GM19467 (cell line): ENCODE measurements around the gene PI4KA.
"Not testable (repeated sequence)": the region's sequence is repeated elsewhere in the genome, so short reads cannot be mapped to it uniquely, and the experiment has no call there.

ENCODE experiments used
- ATAC-seq: cut with Tn5 transposase; IDR thresholded peaks from one replicate; pipeline ENCODE4 v1.9.1; 2021; ENCODE audit warnings: mild to moderate bottlenecking, moderate library complexity; ENCODE audit not compliant: unreplicated experiment

The PI4KA gene

DNA sequence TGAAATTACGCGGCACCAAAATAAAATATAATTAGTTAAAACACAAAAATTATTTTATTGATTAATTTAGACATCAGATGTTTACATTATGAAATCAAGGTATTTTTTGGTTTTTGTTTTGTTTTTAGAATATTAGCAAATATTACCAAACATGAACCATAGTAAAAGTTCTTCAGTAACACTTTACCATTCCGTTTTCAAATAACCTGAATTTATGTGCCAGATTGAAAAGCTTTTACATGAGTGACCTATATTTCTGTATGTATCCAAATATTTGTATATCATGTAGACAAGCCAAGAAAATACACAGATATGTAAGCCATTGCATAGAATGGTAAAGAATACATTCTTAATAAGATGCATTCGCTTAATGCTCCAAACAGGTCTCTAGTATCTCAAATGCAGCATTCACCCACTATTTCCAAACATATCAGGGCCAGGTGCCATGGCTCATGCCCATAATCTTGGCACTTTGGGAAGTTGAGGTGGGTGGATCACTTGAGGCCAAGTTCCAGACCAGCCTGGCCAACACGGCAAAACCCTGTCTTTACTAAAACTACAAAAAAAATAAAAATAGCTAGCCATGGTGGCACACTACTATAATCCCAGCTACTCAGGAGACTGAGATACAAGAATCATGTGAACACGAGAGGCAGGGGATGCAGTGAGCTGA, 187.1 kb downstream of the PI4KA start:
- ATAC-seq, result no peak

DNA sequence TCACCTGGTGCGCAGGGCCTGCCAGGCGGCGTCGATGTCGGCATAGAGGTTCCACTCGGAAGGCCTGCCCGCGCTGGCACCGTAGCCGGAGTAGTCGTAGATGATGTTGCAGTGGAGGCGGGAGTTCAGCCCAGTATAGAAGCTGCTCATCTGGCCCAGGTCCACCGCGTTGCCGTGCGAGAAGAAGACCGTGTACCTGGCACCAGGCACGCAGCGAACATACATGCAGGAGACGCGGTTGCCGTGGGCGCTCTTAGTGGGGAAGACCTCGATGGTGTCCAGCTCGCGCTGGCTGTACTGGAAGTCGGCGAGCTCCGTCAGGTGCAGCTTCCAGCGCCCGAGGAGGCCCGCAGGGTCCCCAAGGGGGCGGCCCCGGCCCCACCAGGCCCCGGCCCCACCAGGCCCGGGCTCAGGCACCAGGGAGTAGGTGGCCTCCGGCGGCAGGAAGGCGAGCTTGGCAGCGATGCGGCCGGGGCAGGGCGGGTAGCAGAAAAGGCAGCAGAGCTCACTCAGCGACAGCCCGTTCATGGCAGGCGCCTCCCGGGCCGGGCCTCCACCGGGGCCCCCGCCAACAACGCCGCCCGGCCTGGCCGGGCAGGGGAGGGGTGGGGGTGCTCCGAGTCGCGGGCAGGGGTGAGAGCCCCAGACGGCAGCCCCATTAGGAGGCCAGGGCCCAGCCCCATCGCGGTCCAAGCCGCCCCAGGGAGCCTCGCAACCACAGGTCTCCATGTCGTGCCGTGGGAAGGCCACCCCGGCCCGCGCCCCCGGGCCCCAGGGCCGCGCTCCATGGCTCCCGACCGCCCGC, 188.0 kb downstream of the PI4KA start:
- ATAC-seq, result not testable (repeated sequence)

DNA sequence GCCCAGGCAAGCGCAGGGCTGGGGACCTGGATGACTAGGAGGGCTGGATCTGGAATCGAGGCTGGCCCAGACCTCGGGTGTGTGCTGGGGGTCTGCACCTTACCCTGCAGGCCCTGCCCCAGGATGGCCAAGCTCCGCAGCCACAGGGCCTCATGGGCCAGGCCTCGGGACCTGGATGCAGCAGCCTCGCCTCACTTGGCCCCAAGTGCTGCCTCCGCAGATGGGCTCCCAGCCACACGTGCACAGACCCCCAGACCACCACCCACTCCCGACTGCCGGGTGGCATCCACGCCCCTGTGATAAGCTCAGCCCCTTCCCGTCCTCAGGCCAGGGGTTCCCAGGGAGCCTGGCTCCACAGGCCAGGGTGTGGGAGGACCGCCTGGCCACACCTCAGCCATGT, 188.7 kb downstream of the PI4KA start:
- ATAC-seq, result not testable (repeated sequence)

- not testable (repeated sequence) for ATAC-seq
These were observed 189.1 kb downstream of the PI4KA start for GRCh38 chr22:20669471-20669870.

DNA sequence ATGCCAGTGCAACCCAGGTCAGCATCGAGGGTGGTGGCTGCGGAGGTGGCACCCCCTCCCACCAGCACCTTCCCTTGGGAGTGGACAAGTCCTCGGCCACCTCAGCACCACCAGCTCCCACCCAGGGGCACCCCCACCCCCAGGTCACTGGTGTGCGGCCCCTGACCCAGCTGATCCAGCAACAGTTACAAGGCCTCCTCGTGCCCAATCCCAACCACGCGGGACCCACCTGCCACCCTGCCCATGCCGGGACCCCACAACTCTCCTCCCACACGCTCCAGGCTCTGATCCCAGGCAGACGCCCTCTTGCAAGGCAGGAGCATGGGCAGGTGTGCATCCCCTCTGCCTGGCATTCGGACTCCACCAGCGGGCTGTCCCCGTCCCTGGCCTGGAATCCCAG, 189.8 kb downstream of the PI4KA start:
- not testable (repeated sequence) for ATAC-seq

DNA sequence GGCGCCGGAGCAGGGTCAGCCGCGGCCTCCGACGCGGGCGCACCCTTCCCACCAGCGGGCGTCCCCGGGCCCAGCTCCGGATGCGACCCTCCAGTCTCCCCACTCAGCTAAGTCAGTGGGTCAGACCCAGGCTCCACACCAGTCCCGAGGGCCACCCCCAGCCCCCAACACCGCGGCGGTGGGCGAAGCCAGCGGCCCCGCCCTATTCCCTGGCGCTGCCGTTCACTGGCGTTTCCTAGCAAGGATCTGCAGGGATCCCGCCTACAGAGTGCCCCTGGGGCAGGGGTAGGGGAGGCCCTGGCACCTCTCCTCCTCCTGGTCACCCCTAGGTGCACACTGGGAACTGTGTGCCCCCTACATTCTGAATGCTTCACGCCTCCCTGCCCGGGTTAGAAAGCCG, 190.4 kb downstream of the PI4KA start:
- ATAC-seq, result not testable (repeated sequence)

DNA sequence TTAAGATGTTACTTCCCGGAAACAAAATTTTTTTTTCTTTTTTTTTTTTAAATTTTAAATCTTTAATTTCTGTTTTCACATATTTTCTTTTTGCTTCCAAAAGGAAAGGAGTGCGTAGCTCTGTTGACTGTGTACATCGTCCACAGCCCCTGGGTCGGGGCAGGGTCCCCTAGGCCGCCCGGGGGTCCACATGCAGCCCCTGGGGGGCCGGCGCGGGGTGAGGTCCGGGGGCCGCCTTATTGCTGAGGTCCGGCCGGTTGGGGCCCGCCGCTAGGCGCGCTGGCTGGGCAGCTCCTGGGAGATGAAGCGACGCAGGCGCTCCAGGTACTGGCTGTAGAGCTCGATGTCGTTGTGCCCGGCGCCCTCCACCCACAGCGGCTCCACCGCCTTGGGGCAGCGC, 191.1 kb downstream of the PI4KA start:
- ATAC-seq, result not testable (repeated sequence)

GRCh38 chr22:20666560-20666959, 192.1 kb downstream of the PI4KA start:
- no peak for ATAC-seq

GRCh38 chr22:20664594-20664959, 194.0 kb downstream of the PI4KA start:
- no peak for ATAC-seq

DNA sequence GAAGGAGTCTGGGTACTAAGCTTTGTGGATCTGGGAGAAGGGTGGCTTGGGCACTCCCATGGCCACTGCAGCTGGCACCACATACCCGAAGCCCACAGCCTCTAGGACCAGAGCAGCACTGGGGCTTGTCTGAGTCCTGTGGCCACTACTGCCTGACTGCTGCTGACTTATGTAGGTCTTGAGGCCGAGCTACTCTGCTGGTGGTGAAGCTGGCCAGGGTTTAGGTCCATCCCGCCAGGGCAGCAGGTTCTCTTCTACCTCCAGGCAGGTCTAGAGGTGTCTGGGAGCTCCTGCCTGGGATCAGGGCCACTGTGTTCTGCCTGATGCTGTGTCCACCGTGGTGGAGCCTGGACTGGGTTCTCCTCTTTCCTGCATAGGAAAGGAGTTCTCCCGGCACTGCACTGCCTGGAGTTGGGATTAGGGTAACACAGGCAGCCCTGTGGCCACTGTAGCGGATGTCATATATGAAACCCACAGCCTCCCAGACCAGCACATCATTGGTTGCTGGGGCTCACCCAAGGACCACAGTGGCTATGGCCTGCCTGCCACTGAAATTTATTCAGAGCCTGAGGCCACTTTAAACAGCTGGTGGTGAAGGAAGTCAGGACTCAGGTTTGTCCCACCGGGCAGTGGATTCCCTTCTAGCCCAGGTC, 194.5 kb downstream of the PI4KA start:
- ATAC-seq, result no peak

DNA sequence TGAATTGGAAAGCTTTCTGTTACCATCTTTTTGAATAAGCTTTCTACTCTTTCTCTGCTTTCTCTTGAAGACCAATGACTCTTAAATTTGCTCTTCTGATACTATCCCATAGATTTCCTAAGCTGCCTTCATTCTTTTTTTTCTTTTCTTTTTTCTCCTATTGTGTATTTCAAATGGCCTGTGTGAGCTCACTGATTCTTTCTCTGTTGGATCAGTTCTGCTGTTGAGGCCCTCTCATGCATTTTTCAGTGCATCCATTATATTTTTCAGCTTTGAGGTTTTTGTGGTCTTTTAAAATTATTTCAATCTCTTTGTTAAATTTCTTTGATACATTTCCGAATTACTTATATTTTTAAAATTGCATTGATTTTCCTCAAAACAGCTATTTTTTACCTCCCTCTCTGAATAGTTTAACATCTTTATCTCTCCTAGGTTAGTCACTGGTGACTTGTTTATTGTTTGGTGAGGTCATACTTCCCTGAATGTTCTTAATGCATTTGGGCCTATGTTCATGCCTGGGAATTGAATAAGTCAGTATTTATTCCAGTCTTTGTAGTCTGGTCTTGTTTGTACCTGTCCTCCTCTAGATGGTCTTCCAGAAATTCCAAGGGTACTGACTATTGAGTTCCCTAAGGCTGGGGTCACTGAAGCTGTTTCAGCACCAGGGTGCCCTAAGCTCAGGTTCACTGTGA, 195.3 kb downstream of the PI4KA start:
- no peak for ATAC-seq

GRCh38 chr22:20662524-20663036, 196.0 kb downstream of the PI4KA start:
- not testable (repeated sequence) for ATAC-seq

- ATAC-seq, result no peak
These were observed 197.1 kb downstream of the PI4KA start for GRCh38 chr22:20661473-20661872.

DNA sequence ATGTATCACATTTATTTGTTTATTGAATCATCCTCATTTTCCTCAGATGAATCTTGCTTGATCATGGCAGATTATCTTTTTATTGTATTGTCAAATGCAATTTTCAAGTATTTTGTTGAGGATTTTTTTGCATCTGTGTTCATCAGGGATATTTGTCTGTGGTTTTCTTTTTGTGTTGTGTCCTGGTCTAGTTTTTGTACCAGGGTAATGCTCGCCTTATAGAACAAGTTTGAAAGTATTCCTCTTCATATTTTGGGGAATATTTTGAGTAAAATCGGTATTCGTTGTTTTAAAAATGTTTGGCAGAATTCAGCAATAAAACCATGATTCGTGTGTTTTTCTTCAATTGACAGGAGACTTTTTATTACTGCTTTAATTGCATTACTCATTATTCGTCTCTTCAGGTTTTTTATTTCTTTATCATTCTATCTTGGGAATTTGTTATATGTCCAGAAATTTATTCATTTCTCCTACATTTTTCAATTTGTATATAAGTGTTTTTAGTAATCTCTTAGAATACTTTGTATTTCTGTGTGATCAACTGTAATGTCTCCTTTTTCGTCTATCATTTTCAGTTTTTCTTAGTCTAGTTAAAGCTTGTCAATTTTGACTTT, 198.1 kb downstream of the PI4KA start:
- no peak for ATAC-seq

DNA sequence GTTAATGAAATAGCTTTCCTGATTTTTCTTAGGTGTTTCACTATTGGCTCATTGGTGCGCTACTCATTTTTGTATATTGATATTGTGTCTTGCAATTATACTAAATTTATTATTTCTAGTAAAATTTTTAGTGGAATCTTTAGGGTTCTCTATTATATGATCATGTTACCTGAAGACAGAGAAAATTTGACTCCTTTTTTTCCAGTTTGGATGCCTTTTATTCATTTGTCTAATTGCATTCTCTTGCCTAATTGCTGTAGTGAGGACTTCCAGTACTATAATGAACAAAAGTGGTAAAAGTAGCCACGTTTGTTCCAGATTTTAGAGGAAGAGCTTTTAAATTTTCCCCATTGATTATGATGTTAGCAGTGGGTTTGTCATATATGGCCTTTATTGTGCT, 198.7 kb downstream of the PI4KA start:
- ATAC-seq, result no peak

DNA sequence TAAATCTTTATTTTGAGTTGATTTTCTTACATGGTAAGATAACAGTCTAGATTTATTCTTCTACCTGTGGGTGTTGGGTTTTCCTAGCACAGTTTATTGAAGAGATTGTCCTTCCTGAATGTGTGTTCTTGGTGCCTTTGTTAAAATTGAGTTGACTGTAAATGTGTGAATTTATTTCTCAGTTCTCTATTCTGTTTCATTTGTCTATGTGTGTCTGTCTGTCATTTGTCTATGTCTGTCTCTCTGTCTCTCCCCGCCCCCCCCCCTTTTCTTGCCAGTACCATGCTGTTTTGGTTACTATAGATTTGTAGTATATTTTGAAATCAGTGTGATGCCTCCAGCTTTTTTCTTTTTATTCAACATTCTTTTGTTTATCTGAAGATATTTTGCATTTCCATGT, 199.4 kb downstream of the PI4KA start:
- ATAC-seq, result no peak

DNA sequence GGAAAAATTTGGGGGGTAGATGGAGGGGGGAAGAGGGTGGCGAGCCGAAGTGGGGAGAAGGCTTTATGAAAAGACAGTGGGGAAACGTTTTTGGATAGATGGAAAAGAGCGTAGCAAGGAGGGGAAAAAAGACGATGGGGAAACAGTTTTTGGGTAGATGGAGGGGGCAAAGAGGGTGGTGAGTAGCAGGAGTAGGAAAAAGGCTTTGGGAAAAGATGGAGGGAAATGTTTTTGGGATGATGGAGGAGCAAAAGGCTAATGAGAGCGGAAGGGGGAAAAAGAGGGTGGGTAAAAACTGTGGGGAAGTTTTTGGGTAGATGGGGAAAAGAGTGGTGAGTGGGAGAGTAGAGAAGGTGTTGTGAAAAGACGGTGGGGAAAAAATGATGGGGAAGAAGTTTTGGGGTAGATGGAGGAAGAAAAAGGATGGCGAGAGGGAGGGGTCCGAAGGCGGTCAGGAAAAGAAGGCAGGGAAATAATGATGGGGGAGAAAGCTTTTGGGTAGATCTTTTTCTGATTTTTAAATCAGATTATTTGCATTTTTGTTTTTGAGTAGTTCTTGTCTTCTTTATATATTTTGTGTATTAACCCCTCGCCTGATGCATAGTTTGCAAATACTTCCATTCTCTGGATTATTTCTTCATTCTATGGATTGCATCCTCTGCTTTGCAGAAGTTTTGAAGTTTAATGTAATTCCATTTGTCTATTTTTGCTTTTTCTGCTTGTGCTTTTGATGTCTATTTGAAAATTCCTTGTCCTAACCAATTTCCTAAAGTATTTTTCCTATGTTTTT, 200.0 kb downstream of the PI4KA start:
- no peak for ATAC-seq

- no peak for ATAC-seq
These were observed 200.6 kb downstream of the PI4KA start for GRCh38 chr22:20657963-20658362.
